GM10248 (cell line): ENCODE data around the gene LITAF.
"Not testable (repeated sequence)": the region's sequence is repeated elsewhere in the genome, so short reads cannot be mapped to it uniquely, and the experiment has no call there.

ENCODE experiments used
- CTCF ChIA-PET: fragments of 300-600 bp; sonication (Branson Sonifier 250); formaldehyde crosslinking; extraction: SDS; loops from one replicate; lab custom pipeline; 2021; ENCODE audit warnings: antibody characterized with exemption; lab: Yijun Ruan, JAX
- POLR2A ChIA-PET: fragments of 350-650 bp; sonication (Branson Sonifier 250); formaldehyde crosslinking; extraction: SDS; loops from one replicate; lab custom pipeline; 2020; ENCODE audit warnings: antibody characterized with exemption; lab: Yijun Ruan, JAX
- DNase-seq: peaks from one replicate; pipeline ENCODE4 v3.0.0; 2012; ENCODE audit errors: extremely low spot score
- TF ChIP-seq, protein P1 (sequence below): IDR thresholded peaks from 2 replicates; pipeline ENCODE4 v1.5.1; 2012; ENCODE audit warnings: mild to moderate bottlenecking, low read depth; ENCODE audit errors: extremely low read depth, missing control alignments, control extremely low read depth

LITAF gene

DNA sequence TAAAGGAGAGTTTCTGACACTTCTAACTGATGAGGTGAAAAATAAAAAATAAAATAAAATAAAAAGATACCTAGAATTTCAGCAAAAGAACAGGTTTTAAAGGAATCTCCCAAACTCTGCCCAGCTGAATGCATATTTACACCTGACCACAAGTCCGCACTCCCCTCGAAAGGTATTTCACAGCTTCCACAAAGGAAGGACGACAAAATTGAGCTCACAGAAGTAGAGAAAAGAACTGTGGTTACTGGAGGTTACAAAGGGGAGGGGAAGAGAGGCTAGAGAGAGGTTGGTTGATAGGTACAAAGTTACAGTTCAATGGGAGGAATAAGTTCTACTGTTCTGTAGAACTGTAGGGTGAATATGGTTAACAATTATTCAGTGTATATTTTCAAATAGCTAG, 5.0 kb downstream of the LITAF start:
- ChIA-PET POLR2A (interaction anchor here (0.6 kb wide), 1 partner anchor 78 kb away, joined by 3 read pairs; no protein-coding TSS in a partner anchor), CTCF (interaction anchor here (1.0 to 1.9 kb wide), 8 partner anchors 15 to 627 kb away, joined by 3 to 6 read pairs (median 3); no protein-coding TSS in a partner anchor)
- DNase-seq = no peak
- TF ChIP-seq, protein P1, sequence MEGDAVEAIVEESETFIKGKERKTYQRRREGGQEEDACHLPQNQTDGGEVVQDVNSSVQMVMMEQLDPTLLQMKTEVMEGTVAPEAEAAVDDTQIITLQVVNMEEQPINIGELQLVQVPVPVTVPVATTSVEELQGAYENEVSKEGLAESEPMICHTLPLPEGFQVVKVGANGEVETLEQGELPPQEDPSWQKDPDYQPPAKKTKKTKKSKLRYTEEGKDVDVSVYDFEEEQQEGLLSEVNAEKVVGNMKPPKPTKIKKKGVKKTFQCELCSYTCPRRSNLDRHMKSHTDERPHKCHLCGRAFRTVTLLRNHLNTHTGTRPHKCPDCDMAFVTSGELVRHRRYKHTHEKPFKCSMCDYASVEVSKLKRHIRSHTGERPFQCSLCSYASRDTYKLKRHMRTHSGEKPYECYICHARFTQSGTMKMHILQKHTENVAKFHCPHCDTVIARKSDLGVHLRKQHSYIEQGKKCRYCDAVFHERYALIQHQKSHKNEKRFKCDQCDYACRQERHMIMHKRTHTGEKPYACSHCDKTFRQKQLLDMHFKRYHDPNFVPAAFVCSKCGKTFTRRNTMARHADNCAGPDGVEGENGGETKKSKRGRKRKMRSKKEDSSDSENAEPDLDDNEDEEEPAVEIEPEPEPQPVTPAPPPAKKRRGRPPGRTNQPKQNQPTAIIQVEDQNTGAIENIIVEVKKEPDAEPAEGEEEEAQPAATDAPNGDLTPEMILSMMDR = no peak

DNA sequence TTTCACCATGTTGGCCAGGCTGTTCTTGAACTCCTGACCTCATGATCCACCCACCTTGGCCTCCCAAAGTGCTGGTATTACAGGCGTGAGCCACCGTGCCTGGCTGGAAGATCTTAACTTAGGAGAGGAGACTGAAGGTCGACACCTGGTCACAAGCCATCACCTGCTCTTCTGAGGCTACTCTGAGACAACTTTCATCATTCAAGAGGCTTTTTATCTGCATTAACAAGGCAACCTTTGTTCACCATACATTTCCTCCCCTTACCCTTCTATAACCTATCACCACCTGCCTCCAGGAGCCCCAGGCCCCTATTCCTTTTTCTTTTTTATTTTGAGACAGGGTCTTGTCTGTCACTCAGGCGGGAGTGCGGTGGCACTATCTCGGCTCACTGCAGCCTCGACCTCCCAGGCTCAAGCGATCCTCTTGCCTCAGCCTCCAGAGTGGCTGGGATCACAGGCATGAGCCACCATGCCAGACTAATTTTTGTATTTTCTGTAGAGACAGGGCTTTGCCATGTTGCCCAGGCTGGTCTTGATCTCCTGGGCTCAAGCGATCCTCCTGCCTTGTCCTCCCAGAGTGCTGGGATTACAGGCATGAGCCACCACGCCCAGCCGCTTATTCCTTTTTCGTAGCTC, 6.2 kb downstream of the LITAF start:
- ChIA-PET CTCF (interaction anchor here (1.0 to 1.5 kb wide), 3 partner anchors 21 to 49 kb away, joined by 3 to 4 read pairs (median 4); no protein-coding TSS in a partner anchor), POLR2A (no interaction called here)
- TF ChIP-seq, protein P1 = no peak
- DNase-seq = no peak

DNA sequence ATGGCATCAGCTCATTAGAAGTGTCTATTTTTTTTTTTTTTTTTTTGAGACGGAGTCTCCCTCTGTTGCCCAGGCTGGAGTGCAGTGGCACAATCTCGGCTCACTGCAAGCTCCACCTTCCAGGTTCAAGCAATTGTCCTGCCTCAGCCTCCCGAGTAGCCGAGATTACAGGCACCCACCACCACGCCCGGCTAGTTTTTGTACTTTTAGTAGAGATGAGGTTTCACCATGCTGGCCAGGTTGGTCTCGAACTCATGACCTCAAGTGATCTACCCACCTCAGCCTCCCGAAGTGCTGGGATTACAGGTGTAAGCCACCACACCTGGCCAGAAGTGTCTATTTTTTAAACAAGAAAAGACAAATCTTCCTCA, 9.4 kb downstream of the LITAF start:
- CTCF ChIA-PET, POLR2A ChIA-PET, DNase-seq: not testable (repeated sequence)

DNA sequence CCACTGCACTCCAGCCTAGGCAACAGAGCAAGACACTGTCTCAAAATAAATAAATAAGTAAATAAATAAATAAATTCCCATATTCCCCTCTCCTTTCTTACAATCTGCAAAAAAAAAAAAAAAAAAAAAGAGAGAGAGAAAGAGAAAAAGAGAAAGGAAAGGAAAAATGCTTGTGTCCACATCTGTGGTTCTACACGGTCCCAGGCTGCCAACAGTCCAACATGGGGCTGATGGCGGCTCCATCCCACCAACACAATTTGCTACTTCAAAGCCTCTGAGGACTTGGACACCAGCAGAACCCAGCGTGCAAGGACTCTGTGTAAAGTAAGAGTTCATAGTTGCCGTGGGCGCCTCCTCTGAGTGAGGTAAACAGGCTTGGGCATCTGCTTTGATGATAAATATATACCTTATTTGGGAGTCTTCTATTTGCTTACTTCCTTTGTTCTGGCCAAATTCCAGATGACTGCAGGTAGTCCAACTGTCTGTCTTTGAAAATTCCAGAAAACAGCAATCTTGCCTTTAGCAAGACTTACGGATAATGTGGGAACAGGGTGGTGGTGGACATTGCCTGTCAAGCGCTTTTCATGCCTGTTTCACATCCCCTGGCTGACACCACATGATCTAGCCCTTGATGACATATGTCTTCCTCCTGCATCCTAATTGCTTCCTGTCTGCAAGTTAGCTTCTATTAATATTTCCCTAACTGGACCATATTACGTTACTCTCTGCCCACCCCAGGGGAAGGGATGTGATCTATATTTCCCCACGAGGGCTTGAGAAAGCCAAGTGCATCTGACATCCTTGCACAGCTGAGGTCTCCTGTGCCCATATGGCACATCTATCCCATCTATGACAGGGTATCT, 10.1 kb downstream of the LITAF start:
- TF ChIP-seq, protein P1 = no peak
- ChIA-PET POLR2A (interaction anchor here (0.5 to 0.9 kb wide), 2 partner anchors 13 to 55 kb away, joined by 3 read pairs; no protein-coding TSS in a partner anchor), CTCF (interaction anchor here (1.9 kb wide), 1 partner anchor 9 kb away, joined by 7 read pairs; no protein-coding TSS in a partner anchor)
- peak; percentile 47 for DNase-seq

DNA sequence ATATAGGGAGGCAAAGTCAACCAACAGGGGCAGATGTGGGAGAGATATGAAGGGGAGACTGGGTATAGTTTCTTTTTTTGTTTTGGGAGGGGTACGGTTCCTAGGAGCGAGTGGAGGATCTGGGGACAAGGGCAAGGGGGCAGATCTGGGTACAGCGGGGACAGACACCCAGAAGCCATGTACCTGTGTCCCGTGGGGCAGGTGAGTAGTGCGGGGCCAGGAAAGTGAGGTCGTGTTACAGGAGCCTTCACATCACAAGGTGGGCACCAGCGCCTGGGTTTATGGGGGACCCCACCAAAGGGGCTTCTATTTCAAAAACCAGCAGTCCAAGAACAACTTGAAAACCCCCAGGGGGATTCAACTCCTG, 11.5 kb downstream of the LITAF start:
- POLR2A ChIA-PET = interaction anchor here (0.9 to 1.2 kb wide), 3 partner anchors 12 to 167 kb away, joined by 3 to 6 read pairs (median 3); partner anchors contain the start of gene TXNDC11
- CTCF ChIA-PET = interaction anchor here (1.0 to 1.9 kb wide), 5 partner anchors 11 to 169 kb away, joined by 3 to 7 read pairs (median 3); no protein-coding TSS in a partner anchor
- no peak for DNase-seq
- TF ChIP-seq, protein P1 = no peak

DNA sequence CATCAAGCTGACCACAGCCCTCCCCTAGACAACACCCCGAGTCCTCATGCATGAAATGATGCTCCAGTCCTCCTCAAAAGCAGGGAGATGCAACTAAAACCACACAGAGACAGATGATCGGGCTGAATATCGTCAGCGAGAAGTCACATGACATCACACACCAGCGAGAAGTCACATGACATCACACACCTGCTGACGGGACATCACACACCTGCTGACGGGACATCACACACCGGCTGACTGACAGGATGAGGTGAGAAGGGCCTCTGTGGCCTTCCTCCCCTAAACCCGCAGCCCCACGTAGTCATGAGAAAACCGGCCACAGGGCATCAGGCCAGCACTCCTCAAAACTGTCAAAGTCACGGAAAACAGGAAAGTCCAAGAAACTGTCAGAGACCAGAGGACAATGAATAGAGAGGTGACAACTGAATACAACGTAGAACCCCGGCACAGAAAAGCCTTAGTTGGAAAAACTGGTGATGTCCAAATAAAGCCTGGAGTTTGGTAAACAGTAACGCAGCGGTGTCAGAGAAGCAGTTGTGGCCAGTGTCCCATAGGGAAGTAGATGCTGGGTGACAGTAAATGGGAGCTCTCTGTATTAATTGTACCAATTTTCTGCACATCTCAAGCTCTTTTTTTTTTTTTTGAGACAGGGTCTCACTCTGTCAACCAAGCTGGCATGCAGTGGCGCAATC, 14.3 kb downstream of the LITAF start:
- TF ChIP-seq, protein P1 = no peak
- ChIA-PET CTCF (interaction anchor here (0.9 kb wide), 1 partner anchor 15 kb away, joined by 3 read pairs; no protein-coding TSS in a partner anchor), POLR2A (interaction anchor here (1.2 kb wide), 1 partner anchor 11 kb away, joined by 4 read pairs; no protein-coding TSS in a partner anchor)
- no peak for DNase-seq
